SK-N-SH (cell line): Measurements from ENCODE around the gene SUGP2. TPM values are rescaled to one million over a fixed set of nuclear protein-coding genes. Genes with fewer than 3 reads are reported as not detected.

ENCODE experiments used
- CTCF ChIA-PET: fragments of 300-600, 350-600 bp; formaldehyde crosslinking; extraction: SDS; loops from one replicate; lab custom pipeline; 2021; lab: Yijun Ruan, JAX
- POLR2A ChIA-PET: fragments of 350-600 bp; sonication (Branson Sonifier 250); formaldehyde crosslinking; extraction: SDS; loops from one replicate; lab custom pipeline; 2020; ENCODE audit warnings: antibody characterized with exemption, inconsistent platforms; lab: Yijun Ruan, JAX
- DNase-seq: peaks from one replicate; pipeline ENCODE4 v3.0.0; 2012
- H2AFZ ChIP-seq: fragments of 200-600 bp; sonication (generic); 2 replicates; pipeline ENCODE4 v1.8.1; 2016; ENCODE audit warnings: antibody characterized with exemption, mild to moderate bottlenecking, low read depth
- H3F3A ChIP-seq: fragments of 200-600 bp; sonication (generic); replicated peaks from 2 replicates; pipeline ENCODE3; 2016; ENCODE audit warnings: antibody characterized with exemption, mild to moderate bottlenecking; ENCODE audit not compliant: insufficient read depth
- H3K27ac ChIP-seq, 2 experiments: fragments of 200-500 bp in 1 of 2; fragments of 200-600 bp in 1 of 2; sonication (Bioruptor generic) in 1 of 2; sonication (generic), shearing (Covaris generic) in 1 of 2; 2 replicates each; pipeline versions ENCODE4 v1.5.1 to v1.6.1; 2014 to 2016; ENCODE audit warnings: low read depth in 2 of 2, inconsistent platforms in 1 of 2, low read length in 1 of 2, mild to moderate bottlenecking in 1 of 2, mixed read lengths in 1 of 2
- H3K27me3 ChIP-seq: fragments of 200-600 bp; sonication (generic), shearing (Covaris generic); 2 replicates; pipeline ENCODE4 v1.6.1; 2016; ENCODE audit warnings: mixed run types; ENCODE audit not compliant: insufficient read depth
- H3K36me3 ChIP-seq, 2 experiments: fragments of 200-500 bp in 1 of 2; fragments of 200-600 bp in 1 of 2; sonication (Bioruptor generic) in 1 of 2; sonication (generic) in 1 of 2; replicated peaks in 1 of 2; 2 replicates each; pipeline versions ENCODE3 to v1.5.1; 2014 to 2016; ENCODE audit warnings: low read length in 1 of 2, mild to moderate bottlenecking in 1 of 2; ENCODE audit not compliant: insufficient read depth in 2 of 2, control insufficient read depth in 1 of 2
- H3K4me1 ChIP-seq, 2 experiments: fragments of 200-500 bp in 1 of 2; fragments of 200-600 bp in 1 of 2; sonication (Bioruptor generic) in 1 of 2; sonication (generic), shearing (Covaris generic) in 1 of 2; 2 replicates each; pipeline versions ENCODE4 v1.5.1 to v1.6.1; 2014 to 2016; ENCODE audit warnings: low read depth in 1 of 2, low read length in 1 of 2, mixed run types in 1 of 2; ENCODE audit not compliant: insufficient read depth in 2 of 2, control insufficient read depth in 1 of 2
- H3K4me2 ChIP-seq: fragments of 200-600 bp; sonication (generic), shearing (Covaris generic); 2 replicates; pipeline ENCODE4 v1.6.1; 2017; ENCODE audit warnings: mixed run types
- H3K4me3 ChIP-seq, 2 experiments: fragments of 200-500 bp in 1 of 2; fragments of 200-600 bp in 1 of 2; sonication (Bioruptor generic) in 1 of 2; sonication (generic), shearing (Covaris generic) in 1 of 2; 2 replicates each; pipeline versions ENCODE4 v1.5.1 to v1.8.1; 2014 to 2016; ENCODE audit warnings: low read depth in 2 of 2, inconsistent platforms in 1 of 2, low read length in 1 of 2, mild to moderate bottlenecking in 1 of 2, mixed read lengths in 1 of 2, moderate library complexity in 1 of 2
- H3K79me2 ChIP-seq: fragments of 200-600 bp; sonication (generic); 2 replicates; pipeline ENCODE4 v1.8.1; 2017; ENCODE audit warnings: mild to moderate bottlenecking; ENCODE audit not compliant: insufficient read depth
- H3K9ac ChIP-seq: fragments of 200-600 bp; sonication (generic); 2 replicates; pipeline ENCODE4 v1.6.1; 2017; ENCODE audit warnings: mixed run types
- H3K9me2 ChIP-seq: fragments of 200-600 bp; sonication (generic); 2 replicates; pipeline ENCODE4 v1.6.1; 2017; ENCODE audit warnings: mixed run types
- H3K9me3 ChIP-seq: fragments of 200-600 bp; sonication (generic); 2 replicates; pipeline ENCODE4 v1.6.1; 2017; ENCODE audit warnings: mixed run types, mild to moderate bottlenecking, moderate library complexity
- H4K20me1 ChIP-seq: fragments of 200-600 bp; sonication (generic); 2 replicates; pipeline ENCODE4 v1.6.1; 2017; ENCODE audit warnings: mild to moderate bottlenecking, mixed run types; ENCODE audit not compliant: insufficient read depth
- ELF1 ChIP-seq: IDR thresholded peaks from 2 replicates; pipeline ENCODE4 v1.4.0; 2012
- EP300 ChIP-seq, 2 experiments: IDR thresholded peaks; 2 replicates each; pipeline versions ENCODE4 v1.4.0 to v1.6.1; 2012; ENCODE audit warnings: borderline replicate concordance in 1 of 2, low read depth in 1 of 2, low read length in 1 of 2
- EZH2phosphoT487 ChIP-seq: fragments of 200-600 bp; sonication (generic); IDR thresholded peaks from 2 replicates; pipeline ENCODE4 v1.6.1; 2017; ENCODE audit warnings: low read depth, mixed run types, mild to moderate bottlenecking, antibody characterized with exemption, moderate library complexity, borderline replicate concordance
- FOSL2 ChIP-seq: IDR thresholded peaks from 2 replicates; pipeline ENCODE4 v1.4.0; 2012; ENCODE audit warnings: low read depth, mild to moderate bottlenecking, moderate library complexity, borderline replicate concordance
- GATA2 ChIP-seq: sonication (generic); formaldehyde crosslinking; IDR thresholded peaks from 2 replicates; pipeline ENCODE4 v1.5.0; 2020; ENCODE audit warnings: mild to moderate bottlenecking, missing genetic modification reagents
- MXI1 ChIP-seq: IDR thresholded peaks from 2 replicates; pipeline ENCODE4 v1.6.1; 2012; ENCODE audit warnings: mild to moderate bottlenecking, low read depth, low read length, improper control_type of control experiment
- NRF1 ChIP-seq: IDR thresholded peaks from 2 replicates; pipeline ENCODE4 v1.6.1; 2012; ENCODE audit warnings: low read depth, mild to moderate bottlenecking, low read length
- POLR2AphosphoS5 ChIP-seq: IDR thresholded peaks from 2 replicates; pipeline ENCODE4 v1.6.1; 2012; ENCODE audit warnings: low read depth, low read length
- RAD21 ChIP-seq: IDR thresholded peaks from 2 replicates; pipeline ENCODE4 v1.6.1; 2012; ENCODE audit warnings: mild to moderate bottlenecking, low read length
- RCOR1 ChIP-seq: fragments of 150-350 bp; IDR thresholded peaks from 2 replicates; pipeline ENCODE4 v1.6.1; 2017; ENCODE audit warnings: antibody characterized with exemption, low read length
- RFX5 ChIP-seq: IDR thresholded peaks from 2 replicates; pipeline ENCODE4 v1.6.1; 2012; ENCODE audit warnings: mild to moderate bottlenecking, improper control_type of control experiment, low read length
- RXRA ChIP-seq: IDR thresholded peaks from 2 replicates; pipeline ENCODE4 v1.4.0; 2012; ENCODE audit warnings: low read depth, mild to moderate bottlenecking, borderline replicate concordance
- SIN3A ChIP-seq: IDR thresholded peaks from 2 replicates; pipeline ENCODE4 v1.6.1; 2012; ENCODE audit warnings: low read depth, mild to moderate bottlenecking, low read length, moderate library complexity, borderline replicate concordance
- TAF1 ChIP-seq: IDR thresholded peaks from 2 replicates; pipeline ENCODE4 v1.6.1; 2012; ENCODE audit warnings: low read depth, mild to moderate bottlenecking, low read length, moderate library complexity, borderline replicate concordance
- TEAD4 ChIP-seq: IDR thresholded peaks from 2 replicates; pipeline ENCODE4 v1.4.0; 2012; ENCODE audit warnings: mild to moderate bottlenecking, borderline replicate concordance; ENCODE audit not compliant: insufficient read depth
- YY1 ChIP-seq: IDR thresholded peaks from 2 replicates; pipeline ENCODE4 v1.4.0; 2012; ENCODE audit warnings: low read depth, mild to moderate bottlenecking
- WGBS: methylation state at CpG from one replicate; pipeline ENCODE4 v1.1.6; 2017; ENCODE audit warnings: low lambda C conversion rate; 5-methylcytosine and 5-hydroxymethylcytosine counted together
- polyA plus RNA-seq, 3 experiments: library from polyadenylated mRNA; depleted of rRNA; stranded (reverse); fragments of >200 nt; gene quantifications; 2 replicates each; pipeline ENCODE4 v1.2.3, GENCODE V29; 2012
- TF ChIP-seq, protein P1 (sequence below): IDR thresholded peaks from 2 replicates; pipeline ENCODE4 v1.4.0; 2012; ENCODE audit warnings: low read depth
- TF ChIP-seq, protein P2 (sequence below): fragments of 150-350 bp; IDR thresholded peaks from 2 replicates; pipeline ENCODE4 v1.6.1; 2017; ENCODE audit warnings: antibody characterized with exemption, low read length, low read depth, borderline replicate concordance
- TF ChIP-seq, protein P3 (sequence below): IDR thresholded peaks from 2 replicates; pipeline ENCODE4 v1.4.0; 2012; ENCODE audit warnings: low read depth, borderline replicate concordance
- TF ChIP-seq, protein P4 (sequence below): IDR thresholded peaks from 2 replicates; pipeline ENCODE4; 2012
- TF ChIP-seq, protein P5 (sequence below): fragments of 200-600 bp; sonication (generic); IDR thresholded peaks from 2 replicates; pipeline ENCODE4 v1.6.1; 2017; ENCODE audit warnings: antibody characterized with exemption, mild to moderate bottlenecking, moderate library complexity
- TF ChIP-seq, protein P6 (sequence below): IDR thresholded peaks from 2 replicates; pipeline ENCODE4 v1.4.0; 2012; ENCODE audit warnings: low read depth, borderline replicate concordance

SUGP2 gene
- 56.3 and 74.9 TPM in 2 replicates for polyA plus RNA-seq (2012; rRNA removed)
- 22.0 and 27.1 TPM in 2 replicates for polyA plus RNA-seq (2012; cell fraction: cytosol; rRNA removed)
- 274 and 332 TPM in 2 replicates for polyA plus RNA-seq (2012; cell fraction: nucleus; rRNA removed)

DNA sequence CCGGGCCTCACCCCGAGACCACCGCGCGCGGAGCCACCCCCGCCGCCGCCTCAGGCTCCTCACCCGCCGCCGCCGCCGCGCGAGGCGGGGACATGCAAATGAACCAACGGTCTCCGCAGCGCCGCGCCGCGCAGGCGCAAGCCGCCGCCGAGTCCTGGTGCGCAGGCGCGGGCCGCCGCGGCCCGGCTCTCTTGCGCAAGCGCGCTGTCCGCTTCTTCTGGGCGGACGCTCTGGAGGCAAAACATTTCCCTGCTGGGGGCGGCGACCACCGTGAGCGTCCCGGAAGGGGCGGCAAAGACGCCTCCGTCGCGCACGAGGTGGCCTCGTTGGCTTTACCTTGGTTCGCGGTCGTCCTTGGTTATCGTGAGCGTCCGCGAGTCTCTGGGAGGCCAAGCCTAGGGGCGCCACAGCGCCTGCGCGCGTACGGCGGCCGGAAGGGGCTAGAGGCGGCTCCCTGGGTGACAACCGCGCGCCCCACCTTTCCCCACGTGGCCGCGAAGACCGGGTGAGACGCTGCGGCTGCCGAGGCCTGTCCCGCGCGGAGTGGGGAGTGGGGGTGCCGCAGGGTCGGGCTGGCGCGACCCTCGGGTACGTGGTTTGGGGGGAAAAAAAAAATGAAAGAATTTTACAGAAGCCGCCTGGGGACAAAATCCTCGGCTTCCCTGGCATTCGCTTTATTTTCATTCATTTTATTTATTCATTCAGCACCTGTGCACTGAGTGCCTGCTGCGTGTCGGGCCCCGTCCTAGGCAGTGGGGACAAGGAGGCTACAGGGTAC is at the start of gene SUGP2, which contains the start of gene ARMC6:
Gene SUGP2 (minus strand): TSS at position 92 of the 778 bp plus-strand sequence. CDS start 2,446 bp downstream, outside the sequence.
Gene ARMC6 (plus strand): TSS at position 178 of the 778 bp plus-strand sequence. CDS start 607 bp downstream, outside the sequence.
- POLR2A ChIA-PET = interaction anchor here (0.7 kb wide), 1 partner anchor 143 kb away, joined by 4 read pairs; no protein-coding TSS in a partner anchor
- WGBS = 2% methylated on average over 11 of the region's 94 CpGs
- H3K79me2 ChIP-seq = peaks cover 88% of the 10 kb centered on the region
- peak within 1 kb of the TSS; percentile 79 for H2AFZ ChIP-seq
- peaks cover 7% of the 10 kb centered on the region for H4K20me1 ChIP-seq
- peaks cover 0 to 24% of the 10 kb centered on the region in 2 experiments for H3K36me3 ChIP-seq
- peaks cover 5% of the 10 kb centered on the region for H3F3A ChIP-seq
- H3K9me2 ChIP-seq = no peaks in the 10 kb centered on the region
- H3K27ac ChIP-seq = peak within 1 kb of the TSS; percentile 87 to 90
- H3K9me3 ChIP-seq = no peaks in the 10 kb centered on the region
- TF ChIP-seq RAD21 = no peak
- TF ChIP-seq, protein P1, sequence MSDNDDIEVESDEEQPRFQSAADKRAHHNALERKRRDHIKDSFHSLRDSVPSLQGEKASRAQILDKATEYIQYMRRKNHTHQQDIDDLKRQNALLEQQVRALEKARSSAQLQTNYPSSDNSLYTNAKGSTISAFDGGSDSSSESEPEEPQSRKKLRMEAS = peak; percentile 100
- TF ChIP-seq EP300 (IDR thresholded peaks at IDR 0.05; ENCODE audit: borderline replicate concordance in 1 of 2, low read depth in 1 of 2, low read length in 1 of 2) = peak in 1 of 2 experiments; percentile 26; a peak in 1 of 4 replicates
- TF ChIP-seq TEAD4 = 0 out of 2 replicates have a peak, but pooled peaks have one; percentile 41
- TF ChIP-seq NRF1 = peak; percentile 97
- no peak for TF ChIP-seq RFX5
- TF ChIP-seq, protein P2, sequence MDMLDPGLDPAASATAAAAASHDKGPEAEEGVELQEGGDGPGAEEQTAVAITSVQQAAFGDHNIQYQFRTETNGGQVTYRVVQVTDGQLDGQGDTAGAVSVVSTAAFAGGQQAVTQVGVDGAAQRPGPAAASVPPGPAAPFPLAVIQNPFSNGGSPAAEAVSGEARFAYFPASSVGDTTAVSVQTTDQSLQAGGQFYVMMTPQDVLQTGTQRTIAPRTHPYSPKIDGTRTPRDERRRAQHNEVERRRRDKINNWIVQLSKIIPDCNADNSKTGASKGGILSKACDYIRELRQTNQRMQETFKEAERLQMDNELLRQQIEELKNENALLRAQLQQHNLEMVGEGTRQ = no peak
- peak; percentile 34; the same call in 1 of the 2 replicates for TF ChIP-seq POLR2AphosphoS5
- TF ChIP-seq, protein P3, sequence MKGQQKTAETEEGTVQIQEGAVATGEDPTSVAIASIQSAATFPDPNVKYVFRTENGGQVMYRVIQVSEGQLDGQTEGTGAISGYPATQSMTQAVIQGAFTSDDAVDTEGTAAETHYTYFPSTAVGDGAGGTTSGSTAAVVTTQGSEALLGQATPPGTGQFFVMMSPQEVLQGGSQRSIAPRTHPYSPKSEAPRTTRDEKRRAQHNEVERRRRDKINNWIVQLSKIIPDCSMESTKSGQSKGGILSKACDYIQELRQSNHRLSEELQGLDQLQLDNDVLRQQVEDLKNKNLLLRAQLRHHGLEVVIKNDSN = peak; percentile 67
- TF ChIP-seq MXI1 = peak; percentile 99
- TF ChIP-seq, protein P4, sequence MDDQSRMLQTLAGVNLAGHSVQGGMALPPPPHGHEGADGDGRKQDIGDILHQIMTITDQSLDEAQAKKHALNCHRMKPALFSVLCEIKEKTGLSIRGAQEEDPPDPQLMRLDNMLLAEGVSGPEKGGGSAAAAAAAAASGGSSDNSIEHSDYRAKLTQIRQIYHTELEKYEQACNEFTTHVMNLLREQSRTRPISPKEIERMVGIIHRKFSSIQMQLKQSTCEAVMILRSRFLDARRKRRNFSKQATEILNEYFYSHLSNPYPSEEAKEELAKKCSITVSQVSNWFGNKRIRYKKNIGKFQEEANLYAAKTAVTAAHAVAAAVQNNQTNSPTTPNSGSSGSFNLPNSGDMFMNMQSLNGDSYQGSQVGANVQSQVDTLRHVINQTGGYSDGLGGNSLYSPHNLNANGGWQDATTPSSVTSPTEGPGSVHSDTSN = no peak
- no peak for TF ChIP-seq RXRA
- TF ChIP-seq, protein P5, sequence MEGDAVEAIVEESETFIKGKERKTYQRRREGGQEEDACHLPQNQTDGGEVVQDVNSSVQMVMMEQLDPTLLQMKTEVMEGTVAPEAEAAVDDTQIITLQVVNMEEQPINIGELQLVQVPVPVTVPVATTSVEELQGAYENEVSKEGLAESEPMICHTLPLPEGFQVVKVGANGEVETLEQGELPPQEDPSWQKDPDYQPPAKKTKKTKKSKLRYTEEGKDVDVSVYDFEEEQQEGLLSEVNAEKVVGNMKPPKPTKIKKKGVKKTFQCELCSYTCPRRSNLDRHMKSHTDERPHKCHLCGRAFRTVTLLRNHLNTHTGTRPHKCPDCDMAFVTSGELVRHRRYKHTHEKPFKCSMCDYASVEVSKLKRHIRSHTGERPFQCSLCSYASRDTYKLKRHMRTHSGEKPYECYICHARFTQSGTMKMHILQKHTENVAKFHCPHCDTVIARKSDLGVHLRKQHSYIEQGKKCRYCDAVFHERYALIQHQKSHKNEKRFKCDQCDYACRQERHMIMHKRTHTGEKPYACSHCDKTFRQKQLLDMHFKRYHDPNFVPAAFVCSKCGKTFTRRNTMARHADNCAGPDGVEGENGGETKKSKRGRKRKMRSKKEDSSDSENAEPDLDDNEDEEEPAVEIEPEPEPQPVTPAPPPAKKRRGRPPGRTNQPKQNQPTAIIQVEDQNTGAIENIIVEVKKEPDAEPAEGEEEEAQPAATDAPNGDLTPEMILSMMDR = no peak
- TF ChIP-seq YY1 = no peak
- TF ChIP-seq ELF1 = 0 out of 2 replicates have a peak, but pooled peaks have one; percentile 34
- TF ChIP-seq, protein P6, sequence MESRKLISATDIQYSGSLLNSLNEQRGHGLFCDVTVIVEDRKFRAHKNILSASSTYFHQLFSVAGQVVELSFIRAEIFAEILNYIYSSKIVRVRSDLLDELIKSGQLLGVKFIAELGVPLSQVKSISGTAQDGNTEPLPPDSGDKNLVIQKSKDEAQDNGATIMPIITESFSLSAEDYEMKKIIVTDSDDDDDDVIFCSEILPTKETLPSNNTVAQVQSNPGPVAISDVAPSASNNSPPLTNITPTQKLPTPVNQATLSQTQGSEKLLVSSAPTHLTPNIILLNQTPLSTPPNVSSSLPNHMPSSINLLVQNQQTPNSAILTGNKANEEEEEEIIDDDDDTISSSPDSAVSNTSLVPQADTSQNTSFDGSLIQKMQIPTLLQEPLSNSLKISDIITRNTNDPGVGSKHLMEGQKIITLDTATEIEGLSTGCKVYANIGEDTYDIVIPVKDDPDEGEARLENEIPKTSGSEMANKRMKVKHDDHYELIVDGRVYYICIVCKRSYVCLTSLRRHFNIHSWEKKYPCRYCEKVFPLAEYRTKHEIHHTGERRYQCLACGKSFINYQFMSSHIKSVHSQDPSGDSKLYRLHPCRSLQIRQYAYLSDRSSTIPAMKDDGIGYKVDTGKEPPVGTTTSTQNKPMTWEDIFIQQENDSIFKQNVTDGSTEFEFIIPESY = peak; percentile 73; the same call in 1 of the 2 replicates
- TF ChIP-seq SIN3A = peak; percentile 99
- no peak for TF ChIP-seq GATA2 (CRISPR knock-in tag)
- 0 out of 2 replicates have a peak, but pooled peaks have one; percentile 14 for TF ChIP-seq RCOR1
- no peak for TF ChIP-seq EZH2phosphoT487
- TF ChIP-seq TAF1 = peak; percentile 21
- TF ChIP-seq FOSL2 = no peak
- TF ChIP-seq, all 33 proteins: peak for 12
- H3K4me1 ChIP-seq = peaks cover 6 to 7% of the 10 kb centered on the region in 2 experiments; a peak in 1 of 4 replicates
- peak; percentile 99 for DNase-seq
- CTCF ChIA-PET = interaction anchor here (0.6 to 0.9 kb wide), 2 partner anchors 18 to 141 kb away, joined by 3 read pairs; no protein-coding TSS in a partner anchor
- no peaks in the 10 kb centered on the region for H3K27me3 ChIP-seq
- peak within 1 kb of the TSS; percentile 94 for H3K9ac ChIP-seq
- peak within 1 kb of the TSS; percentile 99 for H3K4me2 ChIP-seq
- H3K4me3 ChIP-seq = peak within 1 kb of the TSS; percentile 72 to 98
